ENCODE data around the gene CAMTA1. TPM values are rescaled to one million over a fixed set of nuclear protein-coding genes. Genes with fewer than 3 reads are reported as not detected.

CAMTA1 gene
- total RNA-seq, 1 donor from 2014 or later: 43.1 TPM

DNA sequence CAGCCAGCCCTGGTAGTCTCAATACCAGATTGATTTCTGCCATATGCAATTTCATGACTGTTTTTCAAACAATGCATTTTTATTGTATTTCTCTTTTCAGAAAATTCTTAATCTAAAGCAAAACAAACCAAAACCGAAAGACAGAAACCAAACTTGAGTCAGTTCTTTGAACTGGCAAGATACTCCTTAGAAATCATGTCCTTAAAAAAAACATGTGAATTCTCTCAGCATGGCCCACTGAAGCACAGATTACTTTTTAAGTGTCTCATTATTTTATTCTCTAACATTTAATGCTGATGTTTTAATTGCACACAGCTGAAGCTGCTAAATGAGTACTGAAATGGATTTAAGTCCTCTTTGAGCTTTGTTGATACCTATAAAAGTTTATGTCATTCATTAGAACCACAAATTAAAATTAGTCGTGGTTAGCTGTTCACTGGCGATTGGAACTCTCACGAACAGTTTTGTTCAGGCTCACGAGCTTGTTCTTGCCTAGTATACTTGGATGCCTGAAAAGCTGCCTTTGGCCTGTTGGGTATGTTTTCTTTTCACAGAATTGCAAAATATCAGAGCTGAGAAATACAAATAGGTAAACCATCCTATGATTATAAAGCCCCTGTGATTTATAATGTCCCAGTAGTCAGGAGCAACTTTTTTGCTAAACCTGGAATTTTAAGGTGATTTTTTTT, 87.5 kb downstream of the CAMTA1 start:
- intact Hi-C loops (cut with micrococcal nuclease): no loop called here

DNA sequence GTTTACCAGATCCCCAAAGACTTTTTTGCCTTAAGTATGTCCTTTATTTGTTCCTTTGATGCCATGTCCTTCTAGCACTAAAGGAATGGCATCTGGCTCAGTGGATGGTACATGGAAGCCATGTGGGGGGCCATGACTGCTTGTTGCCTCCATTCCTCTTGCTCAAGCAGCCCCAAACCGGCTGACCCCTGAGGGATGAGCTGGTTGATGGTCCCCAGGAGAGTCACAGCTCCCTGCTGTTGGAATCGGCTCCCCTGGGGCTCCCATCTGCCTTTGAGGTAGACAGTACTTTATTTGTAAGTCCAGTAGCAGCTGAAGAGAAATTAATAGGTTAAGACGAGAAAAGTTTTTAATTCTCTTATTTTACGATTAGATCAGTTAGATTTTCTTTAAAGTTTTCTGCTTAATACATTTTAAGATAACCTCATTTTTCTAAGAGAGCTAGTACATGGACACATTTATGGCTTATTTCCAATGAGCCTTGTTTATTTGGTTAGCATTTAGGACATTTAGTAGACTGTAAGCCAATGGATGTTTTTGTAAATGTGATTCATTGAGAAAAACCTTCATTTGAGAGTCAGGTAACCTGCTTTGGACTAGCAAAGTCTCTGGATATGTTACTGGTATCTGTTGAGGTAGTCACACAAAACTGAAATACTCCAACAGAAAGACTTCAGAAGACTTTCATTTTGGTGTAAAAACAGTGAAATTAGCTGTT, 88.2 kb downstream of the CAMTA1 start:
- intact Hi-C loops (cut with micrococcal nuclease): no loop called here

DNA sequence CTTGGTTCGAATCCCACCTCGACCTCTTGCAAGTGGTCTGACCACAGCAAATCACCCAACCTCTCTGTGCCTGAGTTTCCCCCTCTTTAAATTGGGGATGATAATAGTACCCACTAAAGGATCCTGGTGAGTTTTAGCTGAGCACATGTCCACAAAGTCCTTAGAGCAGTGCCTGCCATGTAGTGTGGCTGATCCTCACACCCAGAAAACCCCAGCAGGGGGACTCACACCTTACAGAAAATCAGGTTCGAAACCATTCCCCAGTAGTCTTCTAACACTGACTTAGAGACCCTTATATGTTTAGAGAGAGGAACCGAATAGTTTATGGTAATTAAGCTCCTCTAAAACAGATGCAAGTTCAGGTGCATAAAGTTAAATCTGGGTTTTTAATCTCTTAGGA, 89.0 kb downstream of the CAMTA1 start:
- intact Hi-C loops (cut with micrococcal nuclease): no loop called here

DNA sequence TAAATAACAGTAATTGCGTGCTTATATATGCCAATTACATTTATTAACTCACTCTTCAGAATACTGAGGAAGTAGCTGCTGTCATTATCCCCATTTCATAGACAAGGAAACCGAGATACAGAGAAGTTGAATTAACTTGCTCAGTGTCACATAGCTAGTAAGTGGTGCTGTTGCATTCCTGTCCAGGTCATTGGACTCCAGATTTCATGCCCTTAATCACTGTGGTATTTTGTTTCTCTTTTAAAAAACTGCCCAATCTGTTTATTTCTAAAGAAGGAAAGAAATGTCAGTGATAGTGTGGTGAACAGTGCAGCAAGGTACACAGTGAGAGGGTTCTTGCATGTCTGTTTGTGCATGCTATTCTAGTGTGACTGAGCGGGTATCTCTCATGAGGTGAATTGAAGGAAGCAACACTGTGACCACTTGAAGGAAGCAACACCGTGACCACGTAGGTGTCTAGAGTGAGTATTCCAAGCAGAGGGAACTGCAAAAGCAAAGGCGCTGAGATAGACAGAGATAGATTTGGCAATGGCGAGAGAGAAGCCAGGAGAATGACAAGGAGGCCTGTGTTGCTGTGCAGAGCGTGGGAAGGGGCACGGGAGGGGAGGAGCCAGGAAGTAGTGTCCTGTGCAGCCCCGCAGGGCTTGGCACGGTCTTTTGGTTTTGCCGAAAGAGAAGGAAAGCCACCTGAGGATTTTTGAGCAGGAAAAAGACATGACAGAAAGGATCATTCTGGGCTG, 95.9 kb downstream of the CAMTA1 start:
- intact Hi-C loops (cut with micrococcal nuclease): no loop called here

DNA sequence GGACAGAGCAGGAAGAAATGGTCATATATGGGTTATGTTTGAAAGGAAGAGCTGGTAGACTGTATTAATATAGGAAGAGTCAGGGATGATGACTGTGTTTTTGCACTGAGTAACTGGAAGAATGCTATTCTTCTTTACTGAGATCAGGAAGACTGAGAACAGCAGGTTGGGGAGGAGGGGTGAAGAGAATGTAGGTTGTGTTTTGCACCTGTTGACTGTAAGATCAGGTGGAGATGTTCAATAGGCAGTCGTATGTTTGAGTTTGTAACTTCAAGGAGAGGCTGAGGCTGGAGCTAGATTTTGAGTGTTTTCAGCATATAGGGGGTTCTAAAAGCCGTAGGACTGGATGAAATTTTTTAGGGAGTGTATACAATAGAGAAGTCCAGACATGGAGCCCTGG, 97.2 kb downstream of the CAMTA1 start:
- intact Hi-C loops (cut with micrococcal nuclease): no loop called here

DNA sequence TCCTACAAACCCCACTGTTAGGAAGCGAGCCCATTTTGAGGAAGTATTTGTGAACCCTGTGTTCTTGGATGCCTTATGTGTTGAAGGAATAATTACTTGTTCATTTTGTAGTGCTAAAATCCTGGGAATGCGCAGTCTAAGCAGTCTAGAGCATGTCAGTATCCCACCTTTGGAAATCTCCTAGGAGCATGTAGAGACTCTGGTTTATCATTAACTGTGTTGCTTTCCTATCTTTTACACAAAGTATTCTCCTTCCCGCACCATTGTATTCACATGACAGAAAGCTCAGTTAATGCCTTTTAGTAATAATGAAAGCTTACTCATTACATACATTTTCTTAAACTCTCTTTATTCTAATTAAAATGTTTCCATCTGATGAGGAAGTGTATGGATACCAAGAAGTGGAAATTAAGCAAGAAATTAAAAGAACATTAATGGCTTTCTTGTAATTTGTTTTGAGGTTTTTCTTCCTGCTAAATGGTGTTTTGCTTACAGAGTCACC, 99.4 kb downstream of the CAMTA1 start:
- intact Hi-C loops (cut with micrococcal nuclease): no loop called here

DNA sequence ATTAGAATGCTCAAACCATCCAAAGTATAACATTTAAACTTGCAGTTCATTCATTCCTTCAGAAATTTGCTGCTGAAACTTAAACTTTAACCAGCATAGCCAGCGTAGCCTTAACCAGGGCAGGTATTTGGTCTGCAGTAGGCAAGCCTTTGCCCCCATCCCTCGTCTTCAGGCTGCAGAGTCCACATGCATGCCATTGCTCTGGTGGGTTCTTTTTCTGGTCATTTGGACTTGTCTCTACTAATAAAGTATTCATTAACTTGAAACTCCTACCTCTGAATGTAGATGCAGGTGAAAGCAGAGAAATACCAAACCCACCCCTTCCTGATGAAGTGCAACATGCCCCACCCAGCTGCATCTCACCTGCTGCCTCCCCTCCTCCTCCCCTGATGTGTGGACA, 100.2 kb downstream of the CAMTA1 start:
- intact Hi-C loops (cut with micrococcal nuclease): no loop called here

DNA sequence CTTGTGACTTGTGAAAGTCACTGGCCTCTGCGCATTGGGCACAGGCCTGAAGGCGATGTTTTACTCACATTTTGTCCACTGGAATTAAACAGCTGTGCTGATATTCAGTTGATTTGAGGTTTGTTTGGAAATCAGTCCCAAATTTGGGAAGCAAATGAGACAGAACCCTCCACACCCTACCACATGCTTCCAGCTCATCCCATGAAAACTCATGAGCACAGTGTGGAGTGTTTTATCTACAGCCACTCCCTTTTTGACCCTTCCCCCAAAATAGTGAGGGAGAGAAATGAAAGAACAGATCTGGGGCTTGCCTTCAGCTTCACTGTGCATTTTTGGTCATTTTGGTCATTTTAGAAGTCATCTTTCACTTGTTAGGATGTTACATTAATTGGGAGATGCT, 101.3 kb downstream of the CAMTA1 start:
- intact Hi-C loops (cut with micrococcal nuclease): no loop called here

DNA sequence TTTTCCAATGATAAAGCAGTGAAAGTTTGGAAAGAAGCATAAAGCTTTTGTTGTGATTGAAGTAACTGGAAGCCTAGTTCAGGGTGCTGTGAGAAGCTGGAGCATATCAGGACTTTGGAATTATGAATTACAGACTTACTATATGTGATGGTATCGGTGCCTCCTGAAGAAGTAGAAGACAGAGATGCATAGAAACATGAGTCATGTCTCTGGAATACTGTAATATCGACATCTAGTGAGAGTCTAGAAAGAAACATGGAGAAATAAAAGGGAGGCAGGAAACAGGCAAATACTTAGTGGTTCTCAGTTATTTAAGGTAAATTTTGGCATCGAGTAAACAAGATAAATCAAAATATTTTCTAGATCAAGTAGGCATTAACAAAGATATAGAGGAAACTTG, 103.0 kb downstream of the CAMTA1 start:
- intact Hi-C loops (cut with micrococcal nuclease): no loop called here

DNA sequence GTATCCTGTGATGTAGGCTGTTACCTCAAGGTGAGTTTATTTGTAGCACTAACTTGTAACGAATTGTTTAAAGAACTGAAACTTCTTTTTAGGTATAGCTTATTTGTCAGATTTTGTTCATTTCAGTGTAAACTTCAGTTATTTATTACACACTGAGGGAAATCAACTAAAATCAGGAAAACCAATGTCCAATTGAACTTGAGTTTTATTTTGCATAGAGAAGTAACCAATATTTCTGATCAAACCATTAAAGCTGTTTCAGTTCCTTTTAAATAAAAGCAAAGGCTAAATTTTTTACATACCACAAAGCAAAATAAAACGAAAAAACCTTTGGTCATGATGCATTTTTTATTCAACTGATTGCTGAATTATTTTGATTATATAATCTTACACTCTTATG, 103.6 kb downstream of the CAMTA1 start:
- intact Hi-C loops (cut with micrococcal nuclease): no loop called here

DNA sequence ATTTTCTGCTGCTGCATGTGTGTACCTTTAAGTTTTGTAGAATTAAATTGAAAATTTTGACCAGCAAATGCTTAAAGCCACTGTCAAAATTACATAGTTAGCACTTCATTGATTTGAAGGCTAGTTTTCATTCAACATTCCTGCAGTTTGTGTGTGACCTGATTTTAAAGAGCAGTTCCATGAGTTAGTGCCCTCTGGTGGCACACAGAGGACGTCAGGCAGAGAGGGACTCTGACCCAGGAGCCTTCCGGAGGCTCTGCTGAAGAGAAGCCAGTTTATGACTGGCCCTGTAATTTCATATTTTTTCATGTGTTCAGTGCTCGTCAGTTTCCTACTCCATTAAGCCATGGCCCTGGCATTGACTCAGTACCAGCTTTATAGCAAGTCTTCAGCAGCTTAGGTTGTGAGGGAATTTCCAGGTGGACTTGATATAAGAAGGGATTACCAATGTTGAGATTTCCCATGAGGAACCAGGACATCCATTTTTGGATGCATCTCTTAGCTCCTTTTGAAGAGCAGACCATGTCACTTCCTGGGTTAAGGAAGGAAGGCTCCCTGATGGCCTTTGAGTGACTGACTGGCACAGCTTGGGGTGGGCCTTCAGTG, 104.7 kb downstream of the CAMTA1 start:
- intact Hi-C loops (cut with micrococcal nuclease): loop anchor here (1.0 to 2.0 kb wide), 4 partner anchors 96 to 170 kb away; no protein-coding TSS in a partner anchor

DNA sequence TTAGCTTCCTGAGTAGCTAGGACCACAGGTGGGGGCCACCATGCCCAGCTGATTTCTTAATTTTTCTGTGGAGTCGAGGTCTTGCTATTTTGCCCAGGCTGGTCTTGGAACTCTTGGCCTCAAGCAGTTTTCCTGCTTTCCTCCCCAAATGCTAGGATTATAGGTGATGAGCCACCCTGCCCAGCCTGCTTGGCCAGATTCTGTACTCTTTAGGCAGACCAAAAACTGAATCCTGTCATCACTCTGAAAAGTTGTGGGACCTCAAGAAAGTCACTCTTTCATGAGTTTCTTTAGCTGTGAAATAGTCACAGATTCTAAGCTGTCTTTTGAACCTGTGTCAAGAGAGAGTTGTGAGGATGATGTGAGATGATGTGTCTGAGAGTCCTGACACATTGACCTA, 105.4 kb downstream of the CAMTA1 start:
- intact Hi-C loops (cut with micrococcal nuclease): loop anchor here (1.0 to 2.0 kb wide), 4 partner anchors 96 to 170 kb away; no protein-coding TSS in a partner anchor

DNA sequence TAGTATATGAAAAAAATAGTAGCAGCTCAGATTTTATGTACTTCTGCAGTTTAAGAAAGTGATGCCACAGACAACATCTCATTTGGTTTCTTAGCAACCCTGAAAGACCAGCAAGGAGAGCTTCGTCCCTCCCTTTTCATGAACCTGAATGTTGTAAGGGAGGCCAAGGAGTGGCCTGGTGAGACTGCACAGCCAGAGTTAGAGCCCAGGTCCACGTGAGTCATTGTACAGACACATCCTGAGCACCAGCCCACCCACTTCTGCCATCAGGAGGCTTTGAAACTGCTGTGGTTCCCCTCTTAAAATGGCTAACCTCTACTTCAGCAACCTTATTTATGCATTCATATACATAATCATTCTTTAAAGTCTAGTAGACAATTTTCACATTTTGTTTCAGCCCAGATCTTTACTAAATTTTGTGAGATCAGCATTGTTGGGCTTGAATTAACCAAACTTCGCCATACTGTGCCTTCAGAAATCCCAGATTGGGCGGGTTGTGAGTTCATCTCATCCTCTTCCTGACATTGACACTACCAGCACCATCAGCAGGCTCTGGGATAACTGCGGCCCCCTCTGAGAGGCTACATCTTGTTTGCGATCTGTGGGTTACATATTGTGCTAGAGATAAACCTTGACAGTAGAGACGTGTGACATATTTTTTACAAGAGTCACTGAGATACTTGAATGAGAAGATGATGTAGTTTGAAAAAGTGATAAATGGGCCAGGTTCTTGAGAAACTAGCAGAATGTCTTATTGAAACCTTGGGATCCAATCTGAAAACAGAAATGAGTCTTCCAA, 106.7 kb downstream of the CAMTA1 start:
- intact Hi-C loops (cut with micrococcal nuclease): loop anchor here (2.0 kb wide), 1 partner anchor 105 kb away; no protein-coding TSS in a partner anchor

DNA sequence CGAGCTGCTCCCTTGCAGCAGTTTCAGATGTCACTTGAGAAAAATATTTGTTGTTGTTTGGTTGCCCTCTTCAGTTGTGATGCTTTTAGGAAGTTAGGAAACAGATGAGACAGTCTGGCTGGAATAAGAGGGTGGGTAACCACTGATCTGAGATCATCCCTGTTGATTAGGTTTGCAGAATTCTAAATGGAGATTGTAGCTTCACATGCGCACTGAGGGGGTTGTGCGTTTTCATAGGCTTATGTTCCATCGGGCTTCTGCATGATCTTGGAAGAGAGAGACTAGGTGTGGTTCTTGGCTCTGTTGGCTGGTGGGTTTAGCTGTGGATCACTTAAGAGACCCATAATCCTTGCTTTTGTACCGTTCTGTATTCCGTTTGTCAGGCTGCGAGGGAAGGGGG, 108.1 kb downstream of the CAMTA1 start:
- intact Hi-C loops (cut with micrococcal nuclease): no loop called here

DNA sequence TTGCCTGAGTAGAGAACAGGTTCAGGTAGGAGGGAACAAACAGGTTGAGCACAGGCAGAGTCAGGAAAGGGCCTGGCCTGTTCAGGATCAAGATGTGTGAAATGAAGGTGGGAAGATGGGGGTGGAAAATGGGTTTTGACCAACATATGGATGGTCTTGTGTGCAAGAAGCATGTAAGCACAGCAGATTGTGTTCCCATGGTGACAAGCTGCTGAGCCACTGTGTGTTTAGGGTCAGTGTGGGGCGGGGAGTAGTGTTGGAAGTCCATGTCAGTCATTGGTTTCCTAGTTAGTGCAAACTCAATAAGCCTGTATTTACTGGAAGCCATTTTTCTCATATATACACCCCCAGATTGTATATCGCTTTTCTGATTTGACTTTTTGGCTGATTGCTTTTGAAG, 111.9 kb downstream of the CAMTA1 start:
- intact Hi-C loops (cut with micrococcal nuclease): no loop called here

DNA sequence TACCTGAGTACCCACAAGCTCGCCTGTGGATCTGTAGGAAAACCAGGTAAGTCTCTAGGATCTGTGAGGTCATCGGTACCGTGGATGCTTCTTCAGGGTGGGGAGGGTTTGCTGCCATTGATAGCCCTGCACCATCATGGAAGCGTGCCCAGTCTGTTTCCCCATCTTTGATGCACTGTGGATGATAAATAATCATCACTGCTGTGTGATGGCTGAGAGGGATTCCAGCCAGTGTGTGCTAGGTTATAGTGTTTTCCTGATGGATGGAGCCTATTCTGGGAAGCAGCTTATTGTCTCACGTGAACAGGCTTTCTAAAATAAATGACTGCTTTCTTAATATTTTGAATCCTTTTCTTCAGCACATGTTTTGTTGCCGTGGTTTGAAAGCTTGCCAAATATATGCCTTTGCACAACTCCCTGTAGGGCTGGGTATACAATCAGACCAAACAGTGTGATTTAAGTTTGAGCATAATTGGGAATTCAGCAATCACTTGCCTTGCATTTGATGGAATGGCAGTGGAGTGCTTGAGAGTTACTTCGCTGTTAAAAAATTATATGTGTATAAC, 113.8 kb downstream of the CAMTA1 start:
- intact Hi-C loops (cut with micrococcal nuclease): no loop called here

DNA sequence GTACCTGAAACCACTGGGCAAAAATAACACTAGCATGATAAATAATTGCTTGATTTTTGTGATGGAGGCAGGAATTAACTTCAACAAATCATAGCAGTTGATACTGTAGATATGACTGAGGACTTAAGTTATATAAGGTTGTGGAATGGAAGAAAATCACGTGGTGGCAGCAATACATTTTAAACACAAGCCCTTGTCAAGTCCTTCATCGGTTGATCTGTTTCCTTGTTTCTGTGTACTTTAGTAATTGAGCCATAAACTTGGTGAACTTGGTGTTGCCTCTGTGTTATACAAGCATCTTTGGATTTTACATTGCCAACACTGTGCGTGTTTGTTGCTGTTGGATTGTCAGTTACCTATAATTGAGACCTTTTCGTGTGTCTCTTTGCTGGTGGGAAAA, 114.4 kb downstream of the CAMTA1 start:
- intact Hi-C loops (cut with micrococcal nuclease): no loop called here

DNA sequence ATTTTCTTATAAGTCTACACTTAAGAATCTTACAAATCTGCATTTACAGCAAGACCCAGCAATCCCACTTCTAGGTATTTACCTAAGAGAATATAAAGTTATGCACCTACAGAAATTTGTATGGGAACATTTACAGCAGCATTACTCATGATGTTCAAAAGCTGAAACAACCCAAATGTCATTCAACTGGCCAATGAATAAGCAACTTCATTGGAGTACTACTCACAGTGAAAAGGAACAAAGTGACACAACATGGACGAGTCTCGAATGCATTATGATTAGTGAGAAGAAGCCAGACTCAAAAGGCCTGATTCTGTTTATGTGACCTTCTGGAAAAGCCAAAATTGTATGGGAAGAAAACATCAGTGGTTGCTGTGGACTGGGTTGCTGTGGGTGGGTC, 116.9 kb downstream of the CAMTA1 start:
- intact Hi-C loops (cut with micrococcal nuclease): no loop called here

DNA sequence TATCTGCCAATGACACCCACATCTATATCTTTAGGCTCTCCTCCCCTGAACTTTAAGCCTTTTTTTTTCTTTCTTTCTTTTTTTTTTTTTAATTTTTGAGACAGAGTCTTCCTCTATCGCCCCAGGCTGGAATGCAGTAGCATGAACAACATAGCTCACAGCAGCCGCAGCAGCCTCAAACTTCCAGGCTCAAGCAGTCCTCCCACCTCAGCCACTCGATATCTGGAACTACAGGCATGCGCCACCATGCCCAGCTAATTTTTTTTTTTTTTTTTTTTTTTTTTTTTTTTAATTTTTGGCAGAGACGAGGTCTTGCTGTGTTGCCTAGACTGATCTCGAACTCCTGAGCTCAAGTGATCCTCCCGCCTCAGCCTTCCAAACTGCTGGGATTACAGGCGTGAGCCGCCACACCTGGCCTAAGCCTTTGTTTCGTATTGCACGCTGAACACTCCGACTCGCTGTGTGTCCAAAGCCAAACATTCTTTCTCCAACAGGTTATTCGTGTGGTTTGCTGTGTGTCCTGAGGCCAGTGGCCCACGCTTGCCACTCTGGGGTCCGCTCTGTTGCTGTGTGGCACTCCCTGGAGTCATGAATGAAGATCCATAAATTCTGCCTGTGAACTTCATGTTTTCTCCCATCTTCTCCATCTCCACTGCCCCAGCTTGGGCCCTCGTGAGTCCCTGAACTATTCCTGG, 119.4 kb downstream of the CAMTA1 start:
- intact Hi-C loops (cut with micrococcal nuclease): no loop called here

DNA sequence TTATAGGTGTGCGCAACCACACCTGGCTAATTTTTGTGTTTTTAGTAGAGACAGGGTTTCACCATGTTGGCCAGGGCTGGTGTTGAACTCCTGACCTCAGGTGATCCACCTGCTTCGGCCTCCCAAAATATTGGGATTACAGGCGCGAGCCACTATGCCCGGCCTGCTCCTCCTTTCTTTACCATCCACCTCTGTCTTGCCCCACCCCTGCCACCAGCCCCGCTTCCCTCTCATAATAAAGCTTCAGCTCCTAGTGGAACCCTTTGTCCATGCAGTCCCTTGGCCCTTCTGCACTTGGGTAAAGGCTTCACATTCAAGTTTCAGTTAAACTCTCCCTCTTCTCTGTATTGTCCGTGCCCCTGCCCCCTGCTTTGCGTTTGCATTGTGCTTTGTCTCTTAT, 120.1 kb downstream of the CAMTA1 start:
- intact Hi-C loops (cut with micrococcal nuclease): no loop called here
